Osteoblast (primary cell): Measurements from ENCODE around the gene MAPK10. TPM values are rescaled to one million over a fixed set of nuclear protein-coding genes. Genes with fewer than 3 reads are reported as not detected.

ENCODE experiments used
- DNase-seq: peaks from one replicate; pipeline ENCODE4 v3.0.0; 2011; ENCODE audit warnings: low spot score, mixed read lengths; ENCODE audit not compliant: insufficient read length; ENCODE audit errors: missing footprints
- H2AFZ ChIP-seq: 2 replicates; pipeline ENCODE4 v1.6.0; 2011; ENCODE audit warnings: mild to moderate bottlenecking, low read length
- H3K27ac ChIP-seq: 2 replicates; pipeline ENCODE4 v1.5.1; 2011; ENCODE audit warnings: mild to moderate bottlenecking, low read depth, low read length, moderate library complexity
- H3K27me3 ChIP-seq: 2 replicates; pipeline ENCODE4 v1.6.0; 2012; ENCODE audit warnings: mild to moderate bottlenecking, control low read depth, inconsistent platforms, low read length, moderate library complexity; ENCODE audit not compliant: insufficient read depth
- H3K36me3 ChIP-seq: 2 replicates; pipeline ENCODE4 v1.5.1; 2011; ENCODE audit warnings: mild to moderate bottlenecking, low read length, control low read depth, moderate library complexity; ENCODE audit not compliant: insufficient read depth
- H3K4me1 ChIP-seq: 2 replicates; pipeline ENCODE4 v1.5.1; 2011; ENCODE audit warnings: mild to moderate bottlenecking, low read length, control low read depth, moderate library complexity; ENCODE audit not compliant: insufficient read depth
- H3K4me2 ChIP-seq: 2 replicates; pipeline ENCODE4 v1.6.0; 2011; ENCODE audit warnings: mild to moderate bottlenecking, low read length; ENCODE audit not compliant: insufficient read depth
- H3K4me3 ChIP-seq: fragments of 200-600 bp; sonication (generic); 3 replicates; pipeline ENCODE4 v1.5.1; 2012; ENCODE audit warnings: mild to moderate bottlenecking, low read length, inconsistent platforms; ENCODE audit not compliant: insufficient read depth
- H3K79me2 ChIP-seq: 2 replicates; pipeline ENCODE4 v1.6.0; 2012; ENCODE audit warnings: mild to moderate bottlenecking, low read length, control low read depth, inconsistent platforms; ENCODE audit not compliant: insufficient read depth
- H3K9me3 ChIP-seq: 2 replicates; pipeline ENCODE4 v1.5.1; 2011; ENCODE audit warnings: low read depth, low read length, control low read depth
- H4K20me1 ChIP-seq: 2 replicates; pipeline ENCODE4 v1.6.0; 2012; ENCODE audit warnings: mild to moderate bottlenecking, low read length, control low read depth; ENCODE audit not compliant: insufficient read depth
- CTCF ChIP-seq: IDR thresholded peaks from 2 replicates; pipeline ENCODE4 v1.5.1; 2011; ENCODE audit warnings: mild to moderate bottlenecking, low read depth, low read length, moderate library complexity; ENCODE audit errors: extremely low read depth
- total RNA-seq: library from RNA; depleted of rRNA; stranded (reverse); fragments of >200 nt; gene quantifications from 2 replicates; pipeline ENCODE4 v1.2.3, GENCODE V29; 2012

MAPK10 gene
- total RNA-seq, 1 donor: 13.0 TPM

DNA sequence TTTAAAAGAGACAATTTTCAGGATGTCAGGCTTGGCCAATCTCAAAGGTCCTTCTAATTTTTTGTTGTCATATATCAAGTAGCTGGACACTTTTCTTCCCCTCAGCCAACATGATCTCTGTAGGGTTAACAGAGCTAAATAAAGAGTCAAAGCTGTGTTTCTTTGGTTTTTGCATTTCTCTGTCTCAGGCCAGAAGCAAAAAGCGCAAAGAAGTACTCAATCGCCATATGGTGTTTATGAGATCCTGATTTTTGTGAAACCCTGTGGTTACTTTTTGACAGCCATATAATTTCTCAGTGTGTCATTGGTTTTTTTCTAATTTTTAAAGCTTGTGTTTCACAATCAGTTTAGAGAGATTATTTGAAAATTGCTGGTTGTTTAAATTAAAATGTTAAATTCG, 111.9 kb downstream of the MAPK10 start:
- no peak overlapping the region for H3K4me3 ChIP-seq
- DNase-seq: no peak
- TF ChIP-seq CTCF: no peak
- H3K4me1 ChIP-seq: no peaks in the 10 kb centered on the region
- H3K4me2 ChIP-seq: no peak overlapping the region
- H3K27me3 ChIP-seq: no peaks in the 10 kb centered on the region
- no peak overlapping the region for H2AFZ ChIP-seq
- no peaks in the 10 kb centered on the region for H3K9me3 ChIP-seq
- H3K27ac ChIP-seq: no peak overlapping the region
- no peaks in the 10 kb centered on the region for H4K20me1 ChIP-seq
- H3K36me3 ChIP-seq: no peaks in the 10 kb centered on the region
- H3K79me2 ChIP-seq: no peaks in the 10 kb centered on the region

GRCh38 chr4:86247320-86247719, 112.5 kb downstream of the MAPK10 start:
- no peak for DNase-seq
- no peaks in the 10 kb centered on the region for H3K4me1 ChIP-seq

GRCh38 chr4:86243750-86244149, 116.1 kb downstream of the MAPK10 start:
- no peaks in the 10 kb centered on the region for H4K20me1 ChIP-seq
- H3K4me2 ChIP-seq: no peak overlapping the region
- no peaks in the 10 kb centered on the region for H3K27me3 ChIP-seq
- H3K27ac ChIP-seq: no peak overlapping the region
- H2AFZ ChIP-seq: no peak overlapping the region
- H3K4me1 ChIP-seq: no peaks in the 10 kb centered on the region
- H3K79me2 ChIP-seq: no peaks in the 10 kb centered on the region
- H3K36me3 ChIP-seq: no peaks in the 10 kb centered on the region
- no peak for DNase-seq
- TF ChIP-seq CTCF: no peak
- H3K4me3 ChIP-seq: no peak overlapping the region
- no peaks in the 10 kb centered on the region for H3K9me3 ChIP-seq

More at GRCh38 chr4:86247320-86247719, 112.5 kb downstream of the MAPK10 start:
- no peak overlapping the region for H3K4me2 ChIP-seq
- H3K79me2 ChIP-seq: no peaks in the 10 kb centered on the region
- H4K20me1 ChIP-seq: no peaks in the 10 kb centered on the region
- no peaks in the 10 kb centered on the region for H3K36me3 ChIP-seq
- H3K27me3 ChIP-seq: no peaks in the 10 kb centered on the region
- no peaks in the 10 kb centered on the region for H3K9me3 ChIP-seq
- no peak for TF ChIP-seq CTCF
- no peak overlapping the region for H3K4me3 ChIP-seq
- no peak overlapping the region for H2AFZ ChIP-seq
- H3K27ac ChIP-seq: no peak overlapping the region

DNA sequence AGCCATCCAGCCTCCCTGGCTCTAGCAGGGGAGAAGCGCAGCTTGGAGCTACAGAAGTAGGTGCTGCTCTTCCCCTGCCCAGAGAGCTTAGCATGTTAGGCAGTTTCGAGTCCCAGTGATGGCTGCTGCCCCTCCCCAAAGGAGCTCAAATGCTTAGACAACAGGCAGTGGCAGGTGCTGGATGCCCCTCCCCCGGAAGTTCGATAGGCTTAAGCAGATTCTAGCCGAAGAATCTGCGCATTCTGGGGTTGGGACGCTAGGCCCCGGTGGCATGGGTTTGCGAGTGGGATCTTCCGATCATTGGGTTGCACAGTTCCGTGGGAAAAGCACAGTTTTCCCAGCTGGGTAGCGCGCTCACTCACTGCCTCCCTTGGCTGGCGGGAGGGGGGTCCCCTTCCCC, 117.2 kb downstream of the MAPK10 start:
- Histone ChIP-seq H3K4me1 (no peaks in the 10 kb centered on the region), H3K4me3 (no peak overlapping the region), H3K27me3 (no peaks in the 10 kb centered on the region), H3K9me3 (no peaks in the 10 kb centered on the region), H3K4me2 (no peak overlapping the region), H2AFZ (no peak overlapping the region), H3K36me3 (no peaks in the 10 kb centered on the region), H3K79me2 (no peaks in the 10 kb centered on the region), H4K20me1 (no peaks in the 10 kb centered on the region), H3K27ac (no peak overlapping the region)
- no peak for DNase-seq
- no peak for TF ChIP-seq CTCF
